ENCODE data around the gene ALG12.

- TF ChIP-seq EZH2 (IDR thresholded peaks at IDR 0.05; ENCODE audit: borderline replicate concordance, low read length) = no peak
- TF ChIP-seq, protein P1, sequence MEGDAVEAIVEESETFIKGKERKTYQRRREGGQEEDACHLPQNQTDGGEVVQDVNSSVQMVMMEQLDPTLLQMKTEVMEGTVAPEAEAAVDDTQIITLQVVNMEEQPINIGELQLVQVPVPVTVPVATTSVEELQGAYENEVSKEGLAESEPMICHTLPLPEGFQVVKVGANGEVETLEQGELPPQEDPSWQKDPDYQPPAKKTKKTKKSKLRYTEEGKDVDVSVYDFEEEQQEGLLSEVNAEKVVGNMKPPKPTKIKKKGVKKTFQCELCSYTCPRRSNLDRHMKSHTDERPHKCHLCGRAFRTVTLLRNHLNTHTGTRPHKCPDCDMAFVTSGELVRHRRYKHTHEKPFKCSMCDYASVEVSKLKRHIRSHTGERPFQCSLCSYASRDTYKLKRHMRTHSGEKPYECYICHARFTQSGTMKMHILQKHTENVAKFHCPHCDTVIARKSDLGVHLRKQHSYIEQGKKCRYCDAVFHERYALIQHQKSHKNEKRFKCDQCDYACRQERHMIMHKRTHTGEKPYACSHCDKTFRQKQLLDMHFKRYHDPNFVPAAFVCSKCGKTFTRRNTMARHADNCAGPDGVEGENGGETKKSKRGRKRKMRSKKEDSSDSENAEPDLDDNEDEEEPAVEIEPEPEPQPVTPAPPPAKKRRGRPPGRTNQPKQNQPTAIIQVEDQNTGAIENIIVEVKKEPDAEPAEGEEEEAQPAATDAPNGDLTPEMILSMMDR (IDR thresholded peaks at IDR 0.05; ENCODE audit: low read length) = no peak
Measured at GRCh38 chr22:49943771-49944398, 25.6 kb upstream of the ALG12 start.
